GM13977 (cell line): Measurements from ENCODE around the gene DUSP1.
"Not testable (repeated sequence)": the region's sequence is repeated elsewhere in the genome, so short reads cannot be mapped to it uniquely, and the experiment has no call there.

ENCODE experiments used
- DNase-seq: peaks from one replicate; pipeline ENCODE4 v3.0.0; 2012; ENCODE audit warnings: low spot score
- in situ Hi-C: fragments of 300-500 bp; cut with MboI; formaldehyde crosslinking; loops from one replicate; pipeline ENCODE4 v1.12.0; 2022; ENCODE audit warnings: low sequenced_read_pairs, low pct_unique_long_range_greater_than_20kb, mixed read lengths, inconsistent platforms; ENCODE audit not compliant: unreplicated experiment
- TF ChIP-seq, protein P1 (sequence below): IDR thresholded peaks from 2 replicates; pipeline ENCODE4 v1.5.1; 2012; ENCODE audit warnings: mild to moderate bottlenecking, control low read depth; ENCODE audit not compliant: insufficient read depth; ENCODE audit errors: extremely low read depth, missing control alignments

The DUSP1 gene

DNA sequence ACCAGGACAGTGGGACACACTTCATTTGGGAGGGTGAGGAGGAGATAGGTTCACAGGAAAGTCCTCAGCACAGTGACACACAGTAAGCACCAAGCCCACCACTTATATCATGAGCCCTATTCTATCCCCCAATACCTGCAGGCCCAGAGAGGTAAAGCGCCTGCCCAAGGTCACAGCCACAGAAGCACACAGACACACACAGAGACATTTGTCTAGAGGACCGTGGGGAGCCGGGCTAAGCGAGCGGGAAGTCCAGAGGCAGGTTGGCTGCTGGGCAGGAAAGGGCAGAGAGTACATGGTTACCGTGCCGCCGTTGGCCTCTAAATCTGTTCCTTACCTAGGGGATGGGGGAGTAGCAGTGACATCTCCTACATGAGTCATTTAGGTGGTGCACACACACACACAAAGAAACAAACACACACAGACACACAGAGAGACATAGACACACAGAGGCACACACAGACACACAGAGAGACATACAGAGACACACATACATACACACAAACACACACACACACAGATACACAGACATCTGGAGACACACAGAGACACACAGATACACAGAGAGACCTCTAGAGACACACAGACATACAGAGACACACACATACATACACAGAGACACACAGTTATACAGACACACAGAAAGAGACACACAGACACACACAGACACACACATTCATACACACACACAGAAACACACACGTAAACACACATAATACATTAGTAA is 15.9 kb upstream of the DUSP1 start:
- DNase-seq = no peak
- TF ChIP-seq, protein P1, sequence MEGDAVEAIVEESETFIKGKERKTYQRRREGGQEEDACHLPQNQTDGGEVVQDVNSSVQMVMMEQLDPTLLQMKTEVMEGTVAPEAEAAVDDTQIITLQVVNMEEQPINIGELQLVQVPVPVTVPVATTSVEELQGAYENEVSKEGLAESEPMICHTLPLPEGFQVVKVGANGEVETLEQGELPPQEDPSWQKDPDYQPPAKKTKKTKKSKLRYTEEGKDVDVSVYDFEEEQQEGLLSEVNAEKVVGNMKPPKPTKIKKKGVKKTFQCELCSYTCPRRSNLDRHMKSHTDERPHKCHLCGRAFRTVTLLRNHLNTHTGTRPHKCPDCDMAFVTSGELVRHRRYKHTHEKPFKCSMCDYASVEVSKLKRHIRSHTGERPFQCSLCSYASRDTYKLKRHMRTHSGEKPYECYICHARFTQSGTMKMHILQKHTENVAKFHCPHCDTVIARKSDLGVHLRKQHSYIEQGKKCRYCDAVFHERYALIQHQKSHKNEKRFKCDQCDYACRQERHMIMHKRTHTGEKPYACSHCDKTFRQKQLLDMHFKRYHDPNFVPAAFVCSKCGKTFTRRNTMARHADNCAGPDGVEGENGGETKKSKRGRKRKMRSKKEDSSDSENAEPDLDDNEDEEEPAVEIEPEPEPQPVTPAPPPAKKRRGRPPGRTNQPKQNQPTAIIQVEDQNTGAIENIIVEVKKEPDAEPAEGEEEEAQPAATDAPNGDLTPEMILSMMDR = no peak
- in situ Hi-C loops = no loop called here

DNA sequence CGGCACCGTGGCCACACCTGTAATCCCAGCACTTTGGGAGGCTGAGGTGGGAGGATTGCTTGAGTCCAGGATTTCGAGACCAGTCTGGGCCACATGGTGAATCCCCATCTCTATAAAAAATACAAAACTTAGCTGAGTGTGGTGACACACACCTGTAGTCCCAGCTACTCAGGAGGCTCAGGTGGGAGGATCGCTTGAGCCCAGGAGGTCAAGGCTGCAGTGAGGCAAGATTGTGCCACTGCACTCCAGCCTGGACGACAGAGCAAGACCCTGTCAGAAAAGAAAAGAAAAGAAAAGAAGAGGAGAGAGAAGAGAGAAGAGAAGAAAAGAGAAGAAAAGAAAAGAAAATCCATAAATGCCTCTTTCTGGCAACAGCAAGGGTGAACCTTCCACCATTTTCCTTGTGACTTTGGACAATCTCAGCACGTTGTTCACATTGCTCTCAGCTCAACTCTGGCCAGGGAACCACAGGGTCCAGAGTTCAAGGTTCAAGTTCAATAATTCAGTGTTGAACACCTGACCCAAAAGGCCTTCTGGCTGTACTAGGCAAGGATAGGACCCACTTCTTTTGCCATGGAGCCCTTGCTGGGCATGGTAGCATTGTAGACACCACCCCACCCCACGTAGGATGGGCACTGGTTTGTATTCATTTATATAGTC is 14.6 kb upstream of the DUSP1 start:
- DNase-seq = no peak
- in situ Hi-C loops = no loop called here
- TF ChIP-seq, protein P1 = no peak

DNA sequence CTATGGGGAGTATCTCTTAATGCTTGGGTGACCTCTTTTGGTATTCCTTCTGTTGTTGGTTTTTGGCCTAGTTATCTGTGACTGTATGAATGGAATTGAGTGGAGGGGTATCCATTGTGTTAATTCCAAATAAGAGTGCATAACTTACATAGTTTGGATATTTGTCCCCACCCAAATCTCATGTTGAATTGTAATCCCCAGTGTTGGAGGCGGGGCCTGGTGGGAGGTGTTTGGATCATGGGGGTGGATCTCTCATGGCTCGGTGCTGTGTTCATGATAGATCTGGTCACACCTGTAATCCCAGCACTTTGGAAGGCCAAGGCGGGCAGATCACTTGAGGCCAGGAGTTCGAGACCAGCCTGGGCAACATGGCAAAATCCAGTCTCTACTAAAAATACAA is 13.2 kb upstream of the DUSP1 start:
- DNase-seq, in situ Hi-C loops: not testable (repeated sequence)

DNA sequence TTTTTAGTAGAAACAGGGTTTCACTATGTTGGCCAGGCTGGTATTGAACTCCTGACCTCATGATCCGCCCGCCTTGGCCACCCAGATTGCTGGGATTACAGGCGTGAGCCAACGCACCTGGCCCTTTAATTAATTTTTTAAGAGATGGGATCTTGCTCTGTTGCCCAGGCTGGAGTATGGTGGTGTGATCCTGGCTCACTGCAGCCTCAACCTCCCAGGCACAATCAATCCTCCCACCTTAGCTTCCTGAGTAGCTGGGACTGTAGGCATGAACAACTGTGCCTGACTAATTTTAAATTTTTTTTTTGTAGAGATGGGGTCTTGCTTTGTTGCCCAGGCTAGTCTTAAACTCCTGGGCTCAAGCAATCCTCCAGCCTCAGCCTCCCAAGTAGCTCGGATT is 12.3 kb upstream of the DUSP1 start:
- in situ Hi-C loops, DNase-seq: not testable (repeated sequence)

DNA sequence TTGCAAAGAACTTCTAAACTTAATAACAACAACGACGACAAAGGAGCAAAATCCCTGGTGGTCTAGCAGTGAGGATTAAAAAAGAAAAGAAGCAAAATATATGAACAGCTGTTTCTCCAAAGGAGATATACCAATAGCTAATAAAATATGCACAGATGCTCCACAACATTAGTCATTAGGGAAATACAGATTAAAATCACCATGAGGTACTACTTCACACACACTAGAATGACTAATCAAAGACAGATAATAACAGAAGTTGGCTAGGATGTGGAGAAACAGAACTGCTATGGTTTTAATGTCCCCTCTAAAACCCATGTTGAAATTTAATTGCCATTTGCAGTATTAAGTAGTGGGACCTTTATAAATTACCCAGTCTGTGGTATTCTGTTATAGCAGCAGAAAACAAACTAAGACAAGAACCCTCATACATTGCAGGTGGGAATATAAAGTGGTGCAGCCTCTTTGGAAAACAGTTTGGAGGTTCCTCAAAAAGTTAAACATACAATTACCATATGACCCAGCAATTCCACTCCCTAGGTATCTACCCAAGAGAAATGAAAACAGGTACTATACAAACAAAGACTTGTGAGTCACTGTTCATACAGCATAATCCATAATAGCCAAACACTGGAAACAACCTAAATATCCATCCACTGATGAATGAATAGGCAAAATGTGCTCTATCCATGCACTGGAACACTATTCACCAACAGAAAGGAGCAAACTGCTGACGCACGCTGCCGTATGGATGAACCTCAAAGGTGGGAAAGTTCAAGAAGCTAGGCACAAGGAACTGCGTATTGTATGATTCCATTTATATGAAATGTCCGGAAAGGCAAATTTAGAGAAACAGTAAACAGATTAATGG is 11.4 kb upstream of the DUSP1 start:
- TF ChIP-seq, protein P1 = no peak
- DNase-seq = no peak
- in situ Hi-C loops = no loop called here

DNA sequence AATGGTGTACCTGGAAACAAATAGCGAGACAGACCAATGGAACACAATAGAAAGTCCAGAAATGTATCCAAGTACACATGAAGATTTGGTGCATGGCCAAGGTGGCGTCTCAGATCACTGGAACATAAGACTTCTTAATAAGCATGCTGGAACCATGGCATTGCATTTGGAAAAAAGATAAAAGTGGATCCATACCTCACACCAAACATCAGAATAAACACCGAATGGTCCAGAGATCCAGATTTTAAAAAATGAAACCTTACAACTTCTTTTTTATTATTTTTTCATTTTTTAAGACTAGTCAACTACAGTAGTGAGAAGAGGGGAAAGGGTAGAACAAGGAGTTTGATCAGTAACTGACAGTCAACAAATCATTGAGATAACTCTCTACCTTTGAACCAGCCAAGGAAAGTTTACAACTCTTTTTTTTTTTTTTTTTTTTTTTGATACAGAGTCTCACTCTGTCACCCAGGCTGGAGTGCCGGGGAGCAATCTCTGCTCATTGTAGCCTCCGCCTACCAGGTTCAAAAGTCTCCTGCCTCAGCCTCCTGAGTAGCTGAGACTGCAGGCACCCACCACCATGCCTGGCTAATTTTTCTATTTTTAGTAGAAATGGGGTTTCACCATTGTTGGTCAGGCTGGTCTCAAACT is 8.8 kb upstream of the DUSP1 start:
- in situ Hi-C loops = no loop called here
- TF ChIP-seq, protein P1 = no peak

DNA sequence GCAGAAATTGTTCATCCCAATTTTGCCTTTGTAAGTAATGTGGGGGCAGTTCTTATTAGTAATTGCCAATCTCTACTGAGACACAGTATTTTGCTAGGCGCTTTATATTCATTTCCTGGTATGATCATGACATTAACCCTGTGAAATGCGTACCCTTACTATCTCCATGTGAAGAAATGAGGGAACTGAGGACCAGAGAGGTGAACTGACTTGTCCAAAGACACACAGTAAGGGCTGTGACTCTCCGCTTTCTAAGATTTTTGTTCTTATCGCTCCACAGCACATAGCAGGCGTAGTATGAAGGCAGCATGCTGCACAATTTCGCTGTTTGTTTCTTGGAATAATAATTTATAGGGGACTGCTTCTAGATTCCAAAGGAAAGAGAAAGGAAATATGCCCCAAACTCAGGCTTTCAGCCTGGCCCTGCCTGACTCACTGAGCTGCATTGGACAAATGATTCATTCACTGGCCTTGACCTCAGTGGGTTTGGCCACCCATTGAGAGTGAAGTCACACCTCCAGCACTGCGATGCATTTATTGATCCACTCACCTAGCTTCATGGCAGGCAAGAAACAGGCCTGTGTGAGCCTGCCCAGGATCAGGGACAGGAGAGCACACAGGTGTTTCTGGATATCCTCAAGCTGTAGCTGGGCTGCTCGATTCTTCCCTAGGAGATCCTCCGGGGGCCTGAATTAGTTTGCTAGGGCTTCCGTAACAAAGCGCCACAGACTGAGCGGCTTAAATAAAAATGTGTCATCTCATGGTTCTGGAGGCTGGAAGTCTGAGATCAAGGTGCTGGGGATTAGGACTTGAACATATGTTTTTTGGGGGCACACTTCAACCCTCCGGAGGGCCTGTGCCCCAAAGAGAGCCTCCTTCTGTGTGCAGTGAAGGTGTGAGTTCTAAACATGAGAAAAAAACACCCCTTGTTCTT is 7.2 kb upstream of the DUSP1 start:
- TF ChIP-seq, protein P1 = no peak
- in situ Hi-C loops = no loop called here
- no peak for DNase-seq

More for the DNA sequence above, 8.8 kb upstream of the DUSP1 start:
- no peak for DNase-seq
